ENCODE data around the gene CDK10.
"Not testable (repeated sequence)": the region's sequence is repeated elsewhere in the genome, so short reads cannot be mapped to it uniquely, and the experiment has no call there.

CDK10 gene

GRCh38 chr16:89690392-89690901 lies 4.0 kb downstream of the CDK10 start:
- no peaks in the 10 kb centered on the region for H3K9me3 ChIP-seq (ENCODE audit: control insufficient read depth in 1 of 2, low read length in 2 of 2)
- peaks cover 0 to 9% of the 10 kb centered on the region in 2 donors for H3K4me1 ChIP-seq (ENCODE audit: control insufficient read depth in 1 of 2, insufficient read depth in 2 of 2, low read length in 2 of 2)
- H3K27ac ChIP-seq (ENCODE audit: low read length), result no peak overlapping the region
- no peak overlapping the region for H3K4me3 ChIP-seq (ENCODE audit: low read depth in 1 of 2, low read length in 2 of 2)
- no peaks in the 10 kb centered on the region for H3K27me3 ChIP-seq (ENCODE audit: low read depth, low read length)
- H3K36me3 ChIP-seq (ENCODE audit: control insufficient read depth in 1 of 2, insufficient read depth in 2 of 2, low read length in 2 of 2), result peaks cover 22 to 46% of the 10 kb centered on the region in 2 donors

- Histone ChIP-seq H3K9me3 (ENCODE audit: control insufficient read depth in 1 of 2, low read length in 2 of 2) (no peaks in the 10 kb centered on the region), H3K27ac (ENCODE audit: low read length) (no peak overlapping the region), H3K4me3 (ENCODE audit: low read depth in 1 of 2, low read length in 2 of 2) (no peak overlapping the region), H3K36me3 (ENCODE audit: control insufficient read depth in 1 of 2, insufficient read depth in 2 of 2, low read length in 2 of 2) (peaks cover 22 to 47% of the 10 kb centered on the region in 2 donors), H3K4me1 (ENCODE audit: control insufficient read depth in 1 of 2, insufficient read depth in 2 of 2, low read length in 2 of 2) (peaks cover 0 to 9% of the 10 kb centered on the region in 2 donors), H3K27me3 (ENCODE audit: low read depth, low read length) (no peaks in the 10 kb centered on the region)
Observed at GRCh38 chr16:89691231-89691985, 4.9 kb downstream of the CDK10 start.

GRCh38 chr16:89691986-89692569 lies 5.6 kb downstream of the CDK10 start:
- no peak overlapping the region for H3K27ac ChIP-seq (ENCODE audit: low read length)
- no peak overlapping the region for H3K4me3 ChIP-seq (ENCODE audit: low read depth in 1 of 2, low read length in 2 of 2)
- no peaks in the 10 kb centered on the region for H3K9me3 ChIP-seq (ENCODE audit: control insufficient read depth in 1 of 2, low read length in 2 of 2)
- peaks cover 0 to 9% of the 10 kb centered on the region in 2 donors for H3K4me1 ChIP-seq (ENCODE audit: control insufficient read depth in 1 of 2, insufficient read depth in 2 of 2, low read length in 2 of 2)
- H3K27me3 ChIP-seq (ENCODE audit: low read depth, low read length), result no peaks in the 10 kb centered on the region
- peaks cover 22 to 47% of the 10 kb centered on the region in 2 donors for H3K36me3 ChIP-seq (ENCODE audit: control insufficient read depth in 1 of 2, insufficient read depth in 2 of 2, low read length in 2 of 2)

GRCh38 chr16:89693289-89693731 lies 6.8 kb downstream of the CDK10 start:
- H3K36me3 ChIP-seq (ENCODE audit: control insufficient read depth in 1 of 2, insufficient read depth in 2 of 2, low read length in 2 of 2), result peaks cover 22 to 57% of the 10 kb centered on the region in 2 donors
- no peaks in the 10 kb centered on the region for H3K9me3 ChIP-seq (ENCODE audit: control insufficient read depth in 1 of 2, low read length in 2 of 2)
- H3K27me3 ChIP-seq (ENCODE audit: low read depth, low read length), result no peaks in the 10 kb centered on the region
- no peak overlapping the region for H3K27ac ChIP-seq (ENCODE audit: low read length)
- no peak overlapping the region for H3K4me3 ChIP-seq (ENCODE audit: low read depth in 1 of 2, low read length in 2 of 2)
- H3K4me1 ChIP-seq (ENCODE audit: control insufficient read depth in 1 of 2, insufficient read depth in 2 of 2, low read length in 2 of 2), result no peaks in the 10 kb centered on the region

GRCh38 chr16:89693931-89694783 lies 7.7 kb downstream of the CDK10 start:
- H3K27me3 ChIP-seq (ENCODE audit: low read depth, low read length), result no peaks in the 10 kb centered on the region
- H3K4me3 ChIP-seq (ENCODE audit: low read depth in 1 of 2, low read length in 2 of 2), result no peak overlapping the region
- no peaks in the 10 kb centered on the region for H3K9me3 ChIP-seq (ENCODE audit: control insufficient read depth in 1 of 2, low read length in 2 of 2)
- peaks cover 18 to 57% of the 10 kb centered on the region in 2 donors for H3K36me3 ChIP-seq (ENCODE audit: control insufficient read depth in 1 of 2, insufficient read depth in 2 of 2, low read length in 2 of 2)
- H3K27ac ChIP-seq (ENCODE audit: low read length), result no peak overlapping the region
- no peaks in the 10 kb centered on the region for H3K4me1 ChIP-seq (ENCODE audit: control insufficient read depth in 1 of 2, insufficient read depth in 2 of 2, low read length in 2 of 2)

GRCh38 chr16:89694784-89695085 lies 8.2 kb downstream of the CDK10 start:
- not testable (repeated sequence) for H3K4me1 ChIP-seq (ENCODE audit: control insufficient read depth in 1 of 2, insufficient read depth in 2 of 2, low read length in 2 of 2); H3K27ac ChIP-seq (ENCODE audit: low read length); H3K4me3 ChIP-seq (ENCODE audit: low read depth in 1 of 2, low read length in 2 of 2); H3K27me3 ChIP-seq (ENCODE audit: low read depth, low read length); H3K9me3 ChIP-seq (ENCODE audit: control insufficient read depth in 1 of 2, low read length in 2 of 2)
- peaks cover 15 to 57% of the 10 kb centered on the region in 2 donors for H3K36me3 ChIP-seq (ENCODE audit: control insufficient read depth in 1 of 2, insufficient read depth in 2 of 2, low read length in 2 of 2)

- no peak overlapping the region for H3K27ac ChIP-seq (ENCODE audit: low read length)
- peaks cover 15 to 57% of the 10 kb centered on the region in 2 donors for H3K36me3 ChIP-seq (ENCODE audit: control insufficient read depth in 1 of 2, insufficient read depth in 2 of 2, low read length in 2 of 2)
- H3K4me3 ChIP-seq (ENCODE audit: low read depth in 1 of 2, low read length in 2 of 2), result no peak overlapping the region
- H3K9me3 ChIP-seq (ENCODE audit: control insufficient read depth in 1 of 2, low read length in 2 of 2), result no peaks in the 10 kb centered on the region
- H3K4me1 ChIP-seq (ENCODE audit: control insufficient read depth in 1 of 2, insufficient read depth in 2 of 2, low read length in 2 of 2), result peaks cover 0 to 6% of the 10 kb centered on the region in 2 donors
- H3K27me3 ChIP-seq (ENCODE audit: low read depth, low read length), result no peaks in the 10 kb centered on the region
Observed at GRCh38 chr16:89695086-89695874, 8.8 kb downstream of the CDK10 start.

- Histone ChIP-seq H3K4me1 (ENCODE audit: control insufficient read depth in 1 of 2, insufficient read depth in 2 of 2, low read length in 2 of 2) (peaks cover 0 to 11% of the 10 kb centered on the region in 2 donors), H3K36me3 (ENCODE audit: control insufficient read depth in 1 of 2, insufficient read depth in 2 of 2, low read length in 2 of 2) (peaks cover 11 to 50% of the 10 kb centered on the region in 2 donors), H3K9me3 (ENCODE audit: control insufficient read depth in 1 of 2, low read length in 2 of 2) (no peaks in the 10 kb centered on the region), H3K27ac (ENCODE audit: low read length) (no peak overlapping the region), H3K27me3 (ENCODE audit: low read depth, low read length) (no peaks in the 10 kb centered on the region), H3K4me3 (ENCODE audit: low read depth in 1 of 2, low read length in 2 of 2) (no peak overlapping the region)
Observed at GRCh38 chr16:89695875-89696669, 9.6 kb downstream of the CDK10 start.

GRCh38 chr16:89696670-89697128 lies 10.2 kb downstream of the CDK10 start:
- no peak overlapping the region for H3K27ac ChIP-seq (ENCODE audit: low read length)

GRCh38 chr16:89697161-89697615 lies 10.7 kb downstream of the CDK10 start:
- peaks cover 0 to 15% of the 10 kb centered on the region in 2 donors for H3K4me1 ChIP-seq (ENCODE audit: control insufficient read depth in 1 of 2, insufficient read depth in 2 of 2, low read length in 2 of 2)
- no peak overlapping the region for H3K27ac ChIP-seq (ENCODE audit: low read length)
- peaks cover 7 to 39% of the 10 kb centered on the region in 2 donors for H3K36me3 ChIP-seq (ENCODE audit: control insufficient read depth in 1 of 2, insufficient read depth in 2 of 2, low read length in 2 of 2)
- no peak overlapping the region for H3K4me3 ChIP-seq (ENCODE audit: low read depth in 1 of 2, low read length in 2 of 2)
- no peaks in the 10 kb centered on the region for H3K9me3 ChIP-seq (ENCODE audit: control insufficient read depth in 1 of 2, low read length in 2 of 2)
- H3K27me3 ChIP-seq (ENCODE audit: low read depth, low read length), result no peaks in the 10 kb centered on the region

More at GRCh38 chr16:89696670-89697128, 10.2 kb downstream of the CDK10 start:
- no peaks in the 10 kb centered on the region for H3K9me3 ChIP-seq (ENCODE audit: control insufficient read depth in 1 of 2, low read length in 2 of 2)
- H3K4me1 ChIP-seq (ENCODE audit: control insufficient read depth in 1 of 2, insufficient read depth in 2 of 2, low read length in 2 of 2), result peaks cover 0 to 12% of the 10 kb centered on the region in 2 donors
- H3K36me3 ChIP-seq (ENCODE audit: control insufficient read depth in 1 of 2, insufficient read depth in 2 of 2, low read length in 2 of 2), result peaks cover 8 to 44% of the 10 kb centered on the region in 2 donors
- H3K27me3 ChIP-seq (ENCODE audit: low read depth, low read length), result no peaks in the 10 kb centered on the region
- H3K4me3 ChIP-seq (ENCODE audit: low read depth in 1 of 2, low read length in 2 of 2), result no peak overlapping the region
